CD14-positive monocyte (primary cell): ENCODE measurements around the gene FHIT. TPM values are rescaled to one million over a fixed set of nuclear protein-coding genes. Genes with fewer than 3 reads are reported as not detected.

Experiments used
- DNase-seq, 3 donors: peaks; one replicate each; pipeline ENCODE4 v3.0.0-alpha.2; 2011 to 2022
- H2AFZ ChIP-seq: 2 replicates; pipeline ENCODE4 v1.6.0; 2012; ENCODE audit warnings: mild to moderate bottlenecking, low read depth, low read length, inconsistent platforms; ENCODE audit not compliant: insufficient read depth, poor library complexity, severe bottlenecking
- H3K27ac ChIP-seq, 2 donors: 1 replicate in 1 of 2; 2 replicates in 1 of 2; pipeline ENCODE4 v1.5.1; 2012 to 2013; ENCODE audit warnings: low read length in 2 of 2, control low read depth in 1 of 2, inconsistent platforms in 1 of 2, low read depth in 1 of 2, mild to moderate bottlenecking in 1 of 2
- H3K27me3 ChIP-seq, 2 donors: one replicate each; pipeline versions ENCODE4 v1.6.0 to v1.6.1; 2011 to 2013; ENCODE audit warnings: low read length in 2 of 2; ENCODE audit not compliant: control insufficient read depth in 2 of 2, insufficient read depth in 2 of 2
- H3K36me3 ChIP-seq, 2 donors: replicated peaks in 1 of 2; 1 replicate in 1 of 2; 2 replicates in 1 of 2; pipeline versions ENCODE4 v1.5.1 to v1.6.1; 2012 to 2013; ENCODE audit warnings: low read length in 2 of 2, control low read depth in 1 of 2, inconsistent platforms in 1 of 2, mild to moderate bottlenecking in 1 of 2; ENCODE audit not compliant: insufficient read depth in 2 of 2, control insufficient read depth in 1 of 2
- H3K4me1 ChIP-seq, 2 donors: 1 replicate in 1 of 2; 2 replicates in 1 of 2; pipeline versions ENCODE4 v1.5.1 to v1.6.1; 2012 to 2013; ENCODE audit warnings: low read length in 2 of 2, control low read depth in 1 of 2, inconsistent platforms in 1 of 2, mild to moderate bottlenecking in 1 of 2, moderate library complexity in 1 of 2; ENCODE audit not compliant: insufficient read depth in 2 of 2, control insufficient read depth in 1 of 2
- H3K4me2 ChIP-seq: replicated peaks from 2 replicates; pipeline ENCODE3; 2012; ENCODE audit warnings: low read length, moderate library complexity, mild to moderate bottlenecking; ENCODE audit not compliant: poor library complexity, severe bottlenecking; ENCODE audit errors: extremely low read depth
- H3K4me3 ChIP-seq, 3 experiments: fragments of 200-600 bp in 1 of 3; sonication (generic) in 1 of 3; replicated peaks in 1 of 3; 1 replicate in 2 of 3; 2 replicates in 1 of 3; pipeline ENCODE4 v1.5.1; 2011 to 2013; ENCODE audit warnings: low read length in 3 of 3, mild to moderate bottlenecking in 3 of 3, control low read depth in 2 of 3, low read depth in 2 of 3, inconsistent platforms in 1 of 3, moderate library complexity in 1 of 3
- H3K79me2 ChIP-seq: 2 replicates; pipeline ENCODE4 v1.6.0; 2012; ENCODE audit warnings: mild to moderate bottlenecking, control low read depth, inconsistent platforms, low read length, moderate library complexity; ENCODE audit not compliant: insufficient read depth
- H3K9ac ChIP-seq: 2 replicates; pipeline ENCODE4 v1.6.0; 2017; ENCODE audit warnings: low read length, mild to moderate bottlenecking; ENCODE audit not compliant: insufficient read depth, poor library complexity, severe bottlenecking
- H3K9me3 ChIP-seq, 2 donors: replicated peaks in 1 of 2; 1 replicate in 1 of 2; 2 replicates in 1 of 2; pipeline versions ENCODE4 v1.5.1 to v1.6.1; 2012 to 2013; ENCODE audit warnings: low read length in 2 of 2, control low read depth in 1 of 2; ENCODE audit not compliant: control insufficient read depth in 1 of 2, insufficient read depth in 1 of 2
- H4K20me1 ChIP-seq: 2 replicates; pipeline ENCODE4 v1.6.0; 2012; ENCODE audit warnings: mild to moderate bottlenecking, low read length, control low read depth, moderate library complexity; ENCODE audit not compliant: insufficient read depth
- H3K27ac Mint-ChIP-seq, 7 donors: one replicate each; pipeline ENCODE4 v1.8.0; 2020; ENCODE audit warnings: mild to moderate bottlenecking in 7 of 7, mixed read lengths in 7 of 7, moderate library complexity in 6 of 7, inconsistent platforms in 2 of 7
- H3K27me3 Mint-ChIP-seq, 3 donors: one replicate each; pipeline ENCODE4 v1.8.0; 2021 to 2022; ENCODE audit warnings: low read depth in 3 of 3, mild to moderate bottlenecking in 3 of 3, mixed read lengths in 3 of 3, moderate library complexity in 3 of 3, inconsistent platforms in 1 of 3
- H3K36me3 Mint-ChIP-seq, 2 donors: one replicate each; pipeline ENCODE4 v1.8.0; 2020; ENCODE audit warnings: mixed read lengths in 2 of 2, inconsistent platforms in 1 of 2, mild to moderate bottlenecking in 1 of 2
- H3K4me1 Mint-ChIP-seq: one replicate; pipeline ENCODE4 v1.8.0; 2020; ENCODE audit warnings: mild to moderate bottlenecking, mixed read lengths
- H3K4me3 Mint-ChIP-seq, 2 donors: one replicate each; pipeline ENCODE4 v1.8.0; 2020; ENCODE audit warnings: mild to moderate bottlenecking in 2 of 2, mixed read lengths in 2 of 2, moderate library complexity in 1 of 2
- H3K9me3 Mint-ChIP-seq, 7 donors: one replicate each; pipeline ENCODE4 v1.8.0; 2020 to 2022; ENCODE audit warnings: mixed read lengths in 7 of 7, mild to moderate bottlenecking in 6 of 7, moderate library complexity in 6 of 7, inconsistent platforms in 2 of 7
- WGBS: methylation state at CpG from one replicate; pipeline ENCODE4 v1.1.5; 2013; ENCODE audit warnings: missing lambda C conversion rate; ENCODE audit not compliant: insufficient coverage; 5-methylcytosine and 5-hydroxymethylcytosine counted together
- intact Hi-C, 2 donors: fragments of 100-400 bp; cut with micrococcal nuclease; formaldehyde crosslinking; loops; one replicate each; pipeline versions ENCODE4 v1.15.0 to v1.15.1; 2023
- polyA plus RNA-seq, 3 donors: library from polyadenylated mRNA; depleted of rRNA in 1 of 3; unstranded in 2 of 3; stranded (reverse) in 1 of 3; fragments of 300-500 nt in 2 of 3; fragments of >200 nt in 1 of 3; fragmentation: Illumina TruSeq in 2 of 3; gene quantifications; 1 replicate in 2 of 3; 2 replicates in 1 of 3; pipeline ENCODE4 v1.2.3, GENCODE V29; 2012 to 2021
- TF ChIP-seq, protein P1 (sequence below): fragments of 200-600 bp; IDR thresholded peaks from one replicate; pipeline ENCODE4 v1.8.0; 2022; ENCODE audit warnings: antibody characterized with exemption, mild to moderate bottlenecking

FHIT gene
- polyA plus RNA-seq, 3 donors = 1.7 to 3.4 (median 3.2) TPM

DNA sequence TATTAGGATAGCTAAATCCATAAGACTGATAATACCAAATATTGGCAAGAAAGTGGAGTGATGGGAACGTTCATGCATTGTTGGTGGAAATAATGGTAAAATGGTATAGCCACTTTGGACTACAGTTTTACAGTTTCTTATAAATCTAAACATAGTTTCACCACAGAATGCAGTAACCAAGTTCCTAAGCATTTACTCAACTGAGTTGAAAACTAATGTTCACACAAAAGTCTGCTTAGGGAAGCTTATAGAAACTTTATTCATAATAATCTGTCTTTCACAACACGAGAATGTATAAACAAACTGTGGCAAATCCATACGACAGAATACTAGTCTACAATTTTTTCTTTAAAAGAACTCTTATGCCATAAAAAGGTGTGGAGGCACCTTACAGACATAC lies 969.3 kb downstream of the FHIT start:
- no peaks in the 10 kb centered on the region for H3K79me2 ChIP-seq
- WGBS = no CpG with 5 or more reads among the region's 3 CpGs
- Mint-ChIP-seq H3K27me3 (no peaks in the 10 kb centered on the region), H3K9me3 (peaks cover 0 to 11% (median 4%) of the 10 kb centered on the region in 7 donors), H3K27ac (no peak overlapping the region), H3K36me3 (no peaks in the 10 kb centered on the region), H3K4me1 (no peaks in the 10 kb centered on the region), H3K4me3 (no peak overlapping the region)
- no peak overlapping the region for H3K9ac ChIP-seq
- no peaks in the 10 kb centered on the region for H3K27me3 ChIP-seq
- no peak overlapping the region for H3K27ac ChIP-seq
- H3K4me1 ChIP-seq = no peaks in the 10 kb centered on the region
- H3K36me3 ChIP-seq = no peaks in the 10 kb centered on the region
- DNase-seq = no peak
- no peak overlapping the region for H3K4me2 ChIP-seq
- H2AFZ ChIP-seq = no peak overlapping the region
- H3K9me3 ChIP-seq = peaks cover 0 to 5% of the 10 kb centered on the region in 2 donors
- no peaks in the 10 kb centered on the region for H4K20me1 ChIP-seq
- TF ChIP-seq, protein P1, sequence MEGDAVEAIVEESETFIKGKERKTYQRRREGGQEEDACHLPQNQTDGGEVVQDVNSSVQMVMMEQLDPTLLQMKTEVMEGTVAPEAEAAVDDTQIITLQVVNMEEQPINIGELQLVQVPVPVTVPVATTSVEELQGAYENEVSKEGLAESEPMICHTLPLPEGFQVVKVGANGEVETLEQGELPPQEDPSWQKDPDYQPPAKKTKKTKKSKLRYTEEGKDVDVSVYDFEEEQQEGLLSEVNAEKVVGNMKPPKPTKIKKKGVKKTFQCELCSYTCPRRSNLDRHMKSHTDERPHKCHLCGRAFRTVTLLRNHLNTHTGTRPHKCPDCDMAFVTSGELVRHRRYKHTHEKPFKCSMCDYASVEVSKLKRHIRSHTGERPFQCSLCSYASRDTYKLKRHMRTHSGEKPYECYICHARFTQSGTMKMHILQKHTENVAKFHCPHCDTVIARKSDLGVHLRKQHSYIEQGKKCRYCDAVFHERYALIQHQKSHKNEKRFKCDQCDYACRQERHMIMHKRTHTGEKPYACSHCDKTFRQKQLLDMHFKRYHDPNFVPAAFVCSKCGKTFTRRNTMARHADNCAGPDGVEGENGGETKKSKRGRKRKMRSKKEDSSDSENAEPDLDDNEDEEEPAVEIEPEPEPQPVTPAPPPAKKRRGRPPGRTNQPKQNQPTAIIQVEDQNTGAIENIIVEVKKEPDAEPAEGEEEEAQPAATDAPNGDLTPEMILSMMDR = no peak
- intact Hi-C loops = no loop called here
- H3K4me3 ChIP-seq = no peak overlapping the region

DNA sequence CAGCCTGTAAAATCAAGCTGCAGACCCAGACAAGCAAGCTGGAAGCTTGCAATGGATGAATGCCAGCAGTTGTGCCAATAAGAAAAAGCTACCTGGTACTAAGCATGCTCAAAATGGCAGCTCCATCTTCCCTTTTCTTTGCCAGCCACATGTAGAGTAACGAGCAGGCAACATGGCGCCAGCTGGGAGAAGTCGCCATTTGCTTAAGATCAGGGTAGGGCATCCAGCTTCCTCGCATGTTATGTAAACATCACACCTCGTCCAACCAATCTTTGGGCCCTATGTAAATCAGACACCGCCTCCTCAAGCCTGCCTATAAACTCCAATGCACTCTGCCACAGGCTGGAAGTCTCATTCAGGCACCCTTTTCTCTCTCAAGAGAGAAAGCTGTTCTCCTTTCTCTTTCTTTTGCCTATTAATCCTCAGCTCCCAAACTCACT lies 973.9 kb downstream of the FHIT start:
- DNase-seq = no peak
- no peaks in the 10 kb centered on the region for H3K36me3 Mint-ChIP-seq
- no peaks in the 10 kb centered on the region for H3K79me2 ChIP-seq
- H3K9me3 Mint-ChIP-seq = peaks cover 0 to 18% (median 6%) of the 10 kb centered on the region in 7 donors
- H3K27ac Mint-ChIP-seq = no peak overlapping the region
- H3K27me3 Mint-ChIP-seq = no peaks in the 10 kb centered on the region
- H3K4me2 ChIP-seq = no peak overlapping the region
- peaks cover 0 to 5% of the 10 kb centered on the region in 2 donors for H3K9me3 ChIP-seq
- H3K27ac ChIP-seq = no peak overlapping the region
- no peak overlapping the region for H3K4me3 ChIP-seq
- H2AFZ ChIP-seq = no peak overlapping the region
- no peaks in the 10 kb centered on the region for H3K4me1 Mint-ChIP-seq
- H3K36me3 ChIP-seq = no peaks in the 10 kb centered on the region
- H4K20me1 ChIP-seq = no peaks in the 10 kb centered on the region
- TF ChIP-seq, protein P1 = no peak
- H3K4me1 ChIP-seq = no peaks in the 10 kb centered on the region
- 93% methylated on average over 6 of the region's 6 CpGs for WGBS
- no peak overlapping the region for H3K9ac ChIP-seq
- H3K27me3 ChIP-seq = no peaks in the 10 kb centered on the region
- no peak overlapping the region for H3K4me3 Mint-ChIP-seq
- intact Hi-C loops = no loop called here
